HG03103 (cell line): ENCODE results near the gene CHCHD3.

Experiments used
- ATAC-seq: cut with Tn5 transposase; IDR thresholded peaks from one replicate; pipeline ENCODE4 v1.9.1; 2021; ENCODE audit warnings: low read depth; ENCODE audit not compliant: unreplicated experiment

Gene CHCHD3

DNA sequence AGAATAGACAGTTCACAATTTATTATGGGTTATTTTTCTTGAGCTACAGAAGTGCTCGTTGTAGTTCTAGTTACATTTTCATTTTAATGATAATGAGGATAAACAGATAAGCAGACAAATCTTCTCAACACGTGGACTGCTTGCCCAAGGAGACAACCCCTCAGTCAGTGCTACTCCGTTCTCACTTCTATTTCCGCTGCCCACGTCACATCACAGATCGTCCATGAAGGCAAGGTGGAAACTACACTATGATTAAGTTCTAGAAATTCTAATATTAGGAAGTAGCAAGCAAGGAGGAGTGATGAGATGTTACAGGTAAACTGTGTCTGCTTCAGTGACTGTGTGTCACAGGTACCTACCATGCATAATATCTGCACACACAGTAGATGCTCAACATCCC is 210.5 kb downstream of the CHCHD3 start:
- ATAC-seq: peak; percentile 47

DNA sequence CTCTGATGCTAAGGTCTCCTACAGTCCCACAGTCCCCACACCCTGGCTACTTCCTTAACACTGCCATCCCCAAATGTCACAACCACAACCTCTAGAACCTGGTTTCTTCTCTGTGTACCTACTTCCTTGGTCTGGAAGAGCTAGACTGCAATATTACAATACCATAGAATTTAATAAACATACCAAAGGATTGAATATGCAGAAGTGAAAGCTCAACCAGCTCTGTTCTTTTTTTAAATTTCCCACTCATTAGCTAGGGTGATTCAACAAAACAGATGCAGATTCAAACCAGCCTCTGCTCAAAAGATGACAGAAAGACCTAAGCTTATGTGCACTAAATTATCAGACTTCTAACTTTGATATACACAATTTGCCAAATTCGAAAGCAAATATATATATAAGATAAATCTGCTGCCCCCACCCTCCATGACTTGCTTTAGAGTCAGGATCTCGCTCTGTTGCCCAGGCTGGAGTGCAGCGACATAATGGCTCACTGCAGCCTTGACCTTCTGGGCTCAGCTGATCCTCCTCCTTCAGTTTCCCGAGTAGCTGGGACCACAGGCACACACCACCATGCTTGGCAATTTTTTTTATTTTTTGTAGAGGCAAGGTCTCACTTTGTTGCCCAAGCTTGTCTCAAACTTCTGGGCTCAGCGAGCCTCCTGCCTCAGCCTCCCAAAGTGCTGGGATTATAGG is 212.6 kb downstream of the CHCHD3 start:
- ATAC-seq: no peak

DNA sequence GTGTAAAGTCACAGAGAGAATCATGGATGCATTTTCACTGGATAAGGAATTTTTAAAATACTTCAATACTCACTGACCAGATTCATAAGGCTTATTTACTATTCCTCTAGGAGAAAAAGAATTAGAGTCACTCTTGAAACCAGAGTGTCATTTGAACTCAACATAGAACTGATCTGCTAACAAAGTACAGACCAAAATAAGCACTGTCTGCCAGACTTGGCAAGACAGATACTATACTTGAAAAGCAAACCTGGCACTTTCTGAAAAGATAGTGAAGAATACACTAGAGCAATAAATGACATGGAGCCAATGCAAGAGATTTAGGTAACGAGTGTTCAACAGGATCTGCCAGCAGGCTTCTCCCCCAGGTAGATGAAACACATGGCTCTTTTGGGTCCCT is 215.3 kb downstream of the CHCHD3 start:
- no peak for ATAC-seq

DNA sequence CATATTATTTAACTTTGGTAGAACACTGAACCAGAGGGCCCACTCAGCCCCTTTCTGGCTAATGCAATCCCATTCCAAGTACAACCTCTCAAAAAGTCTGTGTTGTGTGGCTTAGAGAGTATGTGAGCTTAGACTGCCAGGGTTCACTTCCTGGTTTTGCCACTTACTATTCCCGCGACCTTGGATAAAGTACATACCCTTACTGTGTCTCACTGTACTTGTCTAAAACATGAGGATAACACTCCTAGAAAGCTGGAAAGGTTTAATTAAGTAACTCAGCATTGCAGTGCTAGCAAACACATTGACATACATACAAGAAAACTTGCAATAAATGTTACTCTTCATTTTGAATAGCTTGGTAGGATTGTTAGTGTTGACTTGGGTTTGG is 215.8 kb downstream of the CHCHD3 start:
- no peak for ATAC-seq

DNA sequence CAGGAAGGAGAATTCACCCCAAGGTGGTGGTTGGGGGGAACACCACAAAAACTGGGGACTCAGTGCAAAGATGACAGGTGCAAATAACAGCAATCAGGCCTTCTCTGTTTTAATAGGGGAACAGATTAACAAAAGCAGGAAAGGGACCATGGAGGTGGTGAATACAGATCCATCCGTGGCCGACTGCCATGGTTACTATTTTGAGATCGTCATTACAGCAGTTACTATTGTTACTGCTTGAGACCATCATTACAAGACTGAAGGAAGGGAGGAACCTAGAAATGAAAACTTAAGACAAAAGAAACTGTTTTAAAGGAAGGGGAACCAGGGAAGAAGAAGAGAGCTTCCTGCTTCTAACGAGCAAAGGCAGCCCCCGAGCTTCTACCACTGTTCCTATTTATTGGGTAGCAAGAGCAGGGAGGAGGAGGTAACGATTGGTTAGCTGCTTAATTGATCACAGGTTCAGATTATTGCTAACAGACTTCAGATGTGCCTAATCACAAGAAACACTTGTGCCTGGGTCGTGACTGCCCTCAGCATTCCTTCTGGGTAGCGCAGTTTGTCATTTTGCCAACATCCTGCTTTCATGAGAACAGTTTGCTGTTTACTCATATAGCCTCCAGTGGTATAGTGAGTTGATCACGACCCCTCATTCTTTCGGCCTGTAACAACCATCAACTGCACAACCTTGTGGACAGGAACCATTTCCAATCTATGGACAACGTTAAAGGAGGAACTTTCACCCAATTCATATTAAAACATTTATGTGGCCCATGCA is 216.3 kb downstream of the CHCHD3 start:
- ATAC-seq: no peak

DNA sequence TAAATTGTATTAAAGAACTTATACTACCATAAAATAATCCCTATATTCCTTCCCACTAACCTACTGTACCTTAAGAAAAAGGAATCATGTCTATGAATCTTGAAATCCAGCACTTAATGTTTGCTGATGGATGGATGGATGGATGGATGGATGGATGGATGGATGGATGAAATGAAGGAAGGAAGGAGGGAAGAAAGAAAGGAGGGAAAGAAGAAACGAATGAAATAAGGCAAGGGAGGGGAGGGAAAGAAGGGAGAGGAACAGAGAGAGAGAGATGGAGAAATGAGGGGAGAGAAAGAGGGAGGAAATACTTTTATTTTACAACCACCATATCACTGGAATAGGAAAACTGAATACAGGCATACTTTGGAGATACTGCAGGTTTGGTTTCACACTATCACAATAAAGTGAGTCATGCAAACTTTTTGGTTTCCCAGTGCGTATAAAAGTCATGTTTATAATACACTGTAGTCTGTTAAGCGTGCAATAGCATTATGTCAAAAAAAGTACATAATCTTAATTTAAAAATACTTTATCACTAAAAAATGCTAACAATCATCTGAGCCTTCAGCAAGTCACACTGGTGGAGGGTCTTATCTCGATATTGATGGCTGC is 219.8 kb downstream of the CHCHD3 start:
- ATAC-seq: no peak

DNA sequence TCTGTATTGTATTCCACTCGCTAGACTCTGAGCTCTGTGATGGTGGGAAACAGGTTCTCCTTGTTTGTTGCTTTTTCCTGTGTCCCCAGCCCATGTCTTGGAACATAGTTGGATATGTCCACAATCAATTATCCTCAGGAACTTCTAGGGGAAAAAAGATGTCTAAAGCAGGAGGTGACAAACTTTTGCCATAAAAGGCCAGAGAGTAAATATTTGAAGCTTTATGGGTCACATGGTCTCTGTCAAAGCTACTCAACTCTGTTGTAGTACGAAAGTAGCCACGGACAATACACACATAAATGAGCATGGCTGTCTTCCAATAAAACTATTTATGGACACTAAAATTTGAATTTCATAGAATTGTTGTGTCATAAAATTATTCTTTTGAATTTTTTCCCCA is 220.5 kb downstream of the CHCHD3 start:
- no peak for ATAC-seq

DNA sequence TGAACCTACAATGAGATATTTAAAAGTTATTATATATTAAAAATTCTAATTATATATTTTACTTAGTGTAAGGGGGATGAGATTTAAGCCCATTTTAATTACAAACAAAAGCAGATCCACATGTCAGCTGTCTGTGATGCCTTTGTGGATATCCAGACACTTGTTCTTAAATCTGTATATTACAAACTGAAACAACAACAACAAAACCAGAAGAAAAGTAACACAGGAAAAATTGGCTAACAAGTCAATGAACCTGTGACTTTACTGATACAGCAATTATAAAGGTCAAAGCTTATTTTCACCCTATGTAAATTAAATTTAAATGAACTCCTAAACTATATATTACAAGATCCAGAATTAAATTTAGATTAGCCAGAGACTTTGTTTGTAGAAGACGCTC is 222.7 kb downstream of the CHCHD3 start:
- ATAC-seq: no peak

DNA sequence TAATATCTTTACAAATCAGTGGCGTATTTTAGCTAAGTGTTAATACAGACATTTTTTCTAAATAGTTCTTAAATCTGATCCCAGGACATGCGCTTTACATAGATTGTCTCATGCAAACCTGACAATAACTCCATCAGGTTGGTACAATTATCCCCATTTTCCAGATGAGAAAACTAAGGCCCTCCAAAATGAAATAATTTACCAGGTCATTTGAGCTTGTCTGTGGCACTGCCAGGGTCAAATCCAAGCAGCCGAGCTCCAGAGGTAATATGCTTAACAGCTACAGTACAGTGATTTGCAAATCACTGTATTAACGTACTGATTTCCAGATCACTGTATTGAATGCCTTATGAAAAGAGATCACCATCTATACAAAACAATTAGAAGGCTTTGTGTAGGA is 223.1 kb downstream of the CHCHD3 start:
- ATAC-seq: no peak

DNA sequence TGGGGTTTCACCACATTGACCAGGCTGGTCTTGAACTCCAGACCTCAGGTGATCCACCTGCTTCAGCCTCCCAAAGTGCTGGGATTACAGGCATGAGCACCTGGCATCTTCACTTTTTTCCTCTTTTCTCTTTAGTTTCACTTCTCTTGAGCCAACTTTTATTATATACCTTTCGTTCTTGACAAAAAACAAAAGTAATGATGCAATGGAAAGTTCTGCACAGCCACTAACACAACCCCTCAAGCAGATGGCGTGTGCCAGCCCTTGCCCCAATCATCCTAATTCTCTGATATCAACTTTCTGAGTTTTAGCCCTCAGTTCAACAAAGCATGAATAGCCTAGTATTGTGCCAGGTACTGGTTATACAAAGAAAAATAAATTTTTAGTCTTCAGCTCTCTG is 223.6 kb downstream of the CHCHD3 start:
- ATAC-seq: no peak

DNA sequence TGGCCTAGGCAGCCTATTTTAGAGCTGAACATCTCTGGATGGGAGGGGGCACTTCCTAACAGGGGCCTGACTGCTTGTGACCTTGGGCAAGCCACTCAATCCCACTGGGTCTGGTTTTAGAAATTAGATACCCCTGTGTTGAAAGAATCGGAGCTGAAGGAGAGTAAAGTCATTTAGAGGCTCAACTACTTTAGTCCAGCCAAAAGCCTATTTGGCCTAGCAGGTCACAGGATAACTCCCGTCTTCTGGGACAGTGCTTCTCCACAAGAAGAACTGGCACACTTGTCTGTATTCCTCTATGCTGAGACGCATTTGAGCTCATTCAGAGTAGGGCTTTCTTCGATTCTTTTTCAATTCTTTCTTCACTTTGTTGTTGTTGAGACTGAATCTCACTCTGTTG is 224.2 kb downstream of the CHCHD3 start:
- ATAC-seq: no peak

DNA sequence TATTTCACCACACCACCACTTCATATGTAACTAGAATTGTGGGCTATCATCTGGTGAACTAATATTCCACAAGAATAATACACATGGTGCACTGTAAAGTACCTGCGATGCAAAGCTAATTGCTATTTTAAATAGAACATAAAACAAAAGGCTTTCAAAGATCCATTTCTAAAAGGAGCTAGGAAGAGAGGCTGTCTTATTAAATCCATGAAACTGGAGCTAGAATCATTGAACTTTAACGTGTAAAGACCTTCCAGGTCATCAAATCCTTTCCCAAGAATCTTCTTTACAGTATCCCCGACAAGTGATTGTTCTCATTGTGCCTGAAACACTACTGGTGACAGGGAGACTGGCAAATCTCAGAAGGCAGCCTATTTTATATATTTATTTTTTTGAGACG is 224.9 kb downstream of the CHCHD3 start:
- no peak for ATAC-seq

DNA sequence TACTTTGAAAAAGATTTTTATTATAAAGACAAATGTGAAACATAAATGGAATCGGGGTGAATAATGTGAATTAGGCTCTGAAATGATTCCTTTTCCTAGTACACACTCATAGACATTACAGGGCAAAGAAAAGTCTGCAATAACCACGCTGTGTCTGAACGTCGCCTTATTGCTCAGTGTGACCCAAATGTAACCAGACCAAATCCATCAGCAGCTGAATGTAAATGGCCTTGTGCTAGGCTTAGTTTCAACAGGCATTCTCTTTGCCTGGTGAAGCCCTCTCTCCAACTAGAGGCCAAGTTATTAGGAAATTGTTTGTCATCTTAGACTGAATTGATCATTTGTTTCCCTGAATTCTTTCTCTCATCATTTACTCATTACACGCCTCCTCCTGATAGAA is 225.5 kb downstream of the CHCHD3 start:
- no peak for ATAC-seq

DNA sequence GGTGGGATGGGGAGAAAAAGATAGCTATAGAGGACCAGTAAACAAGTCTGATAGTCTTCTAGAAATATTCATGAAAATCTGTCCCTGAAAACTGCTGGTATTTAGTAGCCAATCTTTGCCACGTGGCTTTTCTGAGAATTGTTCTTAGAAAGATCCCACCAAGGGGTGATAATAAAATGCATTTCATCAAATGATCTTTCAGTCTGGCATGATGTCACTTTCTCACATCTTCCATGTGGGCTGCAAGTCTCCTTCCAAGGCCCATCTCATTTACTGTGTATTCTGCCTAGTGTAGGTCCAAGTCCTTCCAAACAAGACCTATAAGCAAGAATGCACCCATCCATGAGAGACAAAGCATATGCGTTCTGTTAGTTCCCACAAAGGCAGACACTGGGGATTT is 226.0 kb downstream of the CHCHD3 start:
- no peak for ATAC-seq

DNA sequence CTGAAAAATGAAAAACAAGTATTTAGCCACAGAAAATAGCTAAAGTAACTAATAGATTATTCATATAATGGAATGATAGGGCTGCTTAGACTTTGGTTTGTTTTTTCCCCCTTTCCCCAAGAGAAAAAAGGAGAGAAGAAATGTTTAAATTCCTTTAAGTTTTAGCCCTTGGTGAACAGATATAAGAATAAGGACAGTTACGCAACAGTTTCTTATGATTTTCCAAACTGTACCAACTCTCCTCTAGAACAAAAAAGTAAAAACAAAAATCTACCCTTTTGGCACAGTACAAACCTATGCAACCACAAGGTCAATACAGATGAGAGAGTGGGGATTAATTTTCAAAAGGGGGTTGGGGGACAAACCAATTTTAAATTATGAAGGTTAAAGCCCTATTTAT is 227.7 kb downstream of the CHCHD3 start:
- no peak for ATAC-seq

DNA sequence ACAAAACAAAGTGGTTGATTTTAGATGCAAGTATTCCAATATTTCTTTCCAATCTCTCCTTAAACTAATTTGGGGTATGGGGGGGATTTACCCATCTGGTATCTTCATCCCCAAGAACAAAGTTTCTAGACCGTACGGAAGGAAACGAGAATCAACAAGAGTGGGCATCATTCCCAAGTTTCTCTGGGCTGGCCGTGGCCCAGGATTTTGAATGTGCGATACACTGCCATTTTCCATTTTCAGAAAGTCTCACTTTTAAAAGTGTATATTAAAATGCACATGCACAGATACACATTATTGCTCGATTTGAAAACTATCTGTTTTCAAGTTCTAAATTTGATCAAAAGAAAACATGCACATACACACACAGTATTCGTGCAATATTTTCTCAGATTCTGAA is 234.5 kb downstream of the CHCHD3 start:
- no peak for ATAC-seq

DNA sequence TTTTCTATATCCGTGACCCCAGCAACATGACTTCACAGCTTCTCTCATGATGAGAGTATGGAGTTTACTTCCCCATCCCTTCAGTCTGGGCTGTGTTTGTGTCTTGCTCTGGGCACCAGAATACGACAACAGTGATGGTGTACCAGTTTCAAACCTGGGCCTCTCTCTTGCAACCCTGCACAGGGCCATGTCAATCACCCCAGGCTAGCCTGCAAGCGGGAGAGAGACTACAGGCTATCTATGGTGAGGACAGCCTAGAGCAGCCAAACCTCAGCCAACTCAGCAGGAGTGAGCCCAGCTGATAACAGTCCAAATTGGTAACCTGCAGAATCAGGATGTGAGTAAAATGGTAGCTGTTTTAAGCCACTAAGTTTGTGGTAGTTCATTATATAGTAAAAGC is 235.8 kb downstream of the CHCHD3 start:
- no peak for ATAC-seq

DNA sequence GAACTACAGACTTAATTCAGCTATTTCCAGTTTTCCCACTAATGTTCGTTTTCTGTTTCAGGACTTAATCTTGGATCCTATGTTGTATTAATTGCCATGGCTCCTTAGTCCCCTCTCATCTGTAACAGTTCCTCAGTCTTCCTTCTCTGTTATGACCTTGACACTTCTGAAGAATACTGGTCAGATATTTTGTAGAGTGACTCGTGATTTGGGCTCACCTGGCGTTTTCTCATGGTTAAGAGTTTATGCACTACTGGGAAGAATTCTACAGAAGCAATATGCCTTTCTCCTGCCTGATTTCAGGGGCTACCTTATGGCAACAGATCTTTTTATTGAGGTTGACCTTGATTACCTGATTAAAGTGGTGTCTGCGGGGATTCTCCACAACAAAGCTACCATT is 239.4 kb downstream of the CHCHD3 start:
- no peak for ATAC-seq

DNA sequence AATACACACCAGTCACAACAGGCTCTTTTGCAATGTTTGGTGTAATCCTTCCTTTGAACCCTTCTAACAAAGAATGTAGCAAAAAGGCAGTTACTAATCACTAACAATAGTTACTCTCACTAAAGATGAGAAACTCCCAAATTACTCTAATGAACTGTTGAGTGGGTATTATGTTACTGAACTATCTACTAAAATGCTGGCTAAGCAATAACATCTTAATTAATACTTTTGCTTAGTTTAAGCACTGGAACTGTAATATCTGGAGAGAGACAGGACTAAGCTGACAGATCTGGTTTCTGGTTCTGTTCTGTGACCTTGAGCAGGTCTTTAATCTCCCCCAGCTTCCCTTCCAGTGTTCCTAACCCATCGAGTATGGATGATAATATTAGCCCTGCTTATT is 241.7 kb downstream of the CHCHD3 start:
- ATAC-seq: no peak

DNA sequence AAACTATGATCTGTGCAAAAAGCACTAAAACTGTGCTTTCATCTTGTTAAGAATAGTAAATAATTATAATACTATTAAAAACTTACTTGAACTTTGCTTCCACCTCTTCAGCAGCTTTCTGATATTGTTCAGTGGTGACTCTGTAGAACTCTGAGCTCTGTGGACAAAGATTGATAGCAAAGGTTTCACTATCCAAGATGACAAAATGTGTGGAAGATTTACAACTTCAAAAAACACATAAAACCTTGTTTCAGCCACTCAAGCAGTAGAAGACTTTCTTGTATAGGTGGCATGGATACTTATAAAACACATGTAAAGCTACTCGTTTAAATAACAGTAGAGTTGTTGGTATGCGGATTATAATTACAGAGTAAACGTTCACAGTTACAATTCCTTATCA is 243.6 kb downstream of the CHCHD3 start:
- no peak for ATAC-seq

DNA sequence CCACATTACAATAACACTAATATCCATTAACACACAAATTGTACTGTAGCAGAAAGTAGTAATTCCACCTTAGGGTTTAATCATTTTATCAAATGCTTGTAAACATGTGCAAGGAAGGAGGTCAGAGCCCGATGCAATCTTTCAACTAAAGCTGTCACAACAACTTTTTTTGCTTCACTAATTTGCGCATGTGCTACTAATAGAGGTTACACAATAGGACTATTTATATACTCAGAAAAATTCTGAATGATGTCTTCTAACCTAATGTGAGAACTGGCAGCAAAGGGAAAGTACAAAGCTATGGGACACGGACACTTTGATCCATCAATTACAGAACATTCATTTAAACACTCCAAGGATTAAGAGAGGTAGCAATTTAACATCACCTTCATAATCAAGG is 244.4 kb downstream of the CHCHD3 start:
- ATAC-seq: no peak

DNA sequence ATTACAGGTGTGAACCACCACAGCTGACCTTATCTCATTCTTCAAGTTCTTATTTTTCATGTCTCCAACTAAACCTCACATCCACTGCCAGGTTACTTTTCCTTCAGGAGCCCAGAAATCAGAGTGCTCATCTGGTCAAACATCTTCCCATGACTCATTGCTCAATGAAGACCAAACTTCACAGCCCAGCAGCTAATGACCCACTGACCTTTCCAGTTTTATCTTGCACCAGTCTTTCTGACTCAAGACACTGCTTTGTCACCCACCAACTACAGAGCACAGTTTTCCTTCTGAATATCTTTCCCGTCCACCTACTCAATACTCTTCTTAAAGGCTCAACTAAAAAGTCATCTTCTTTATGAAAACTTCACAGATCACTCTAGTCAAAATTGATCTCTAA is 245.1 kb downstream of the CHCHD3 start:
- no peak for ATAC-seq
